GM12864 (cell line): ENCODE results near the gene FGD3.

Source experiments
- DNase-seq: peaks from one replicate; pipeline ENCODE4 v3.0.0-alpha.2; 2011; ENCODE audit warnings: low read depth
- H3K4me3 ChIP-seq: 2 replicates; pipeline ENCODE4 v1.5.1; 2011; ENCODE audit warnings: mild to moderate bottlenecking, low read depth, low read length, control low read depth
- CTCF ChIP-seq: IDR thresholded peaks from 2 replicates; pipeline ENCODE4 v1.5.1; 2011; ENCODE audit warnings: low read depth, mild to moderate bottlenecking, moderate library complexity, low read length, control low read depth, inconsistent platforms; ENCODE audit errors: missing control alignments

FGD3 gene

GRCh38 chr9:93064392-93065134 lies 117.2 kb downstream of the FGD3 start:
- TF ChIP-seq CTCF = peak; percentile 2
- H3K4me3 ChIP-seq = peak overlapping the region; percentile 18; the same call in 1 of the 2 replicates
- DNase-seq = peak; percentile 93

GRCh38 chr9:93065135-93065720 lies 117.9 kb downstream of the FGD3 start:
- no peak for TF ChIP-seq CTCF
- no peak for DNase-seq
- no peak overlapping the region for H3K4me3 ChIP-seq

GRCh38 chr9:93066978-93067603 lies 119.8 kb downstream of the FGD3 start:
- TF ChIP-seq CTCF = no peak
- no peak for DNase-seq
- H3K4me3 ChIP-seq = no peak overlapping the region

- H3K4me3 ChIP-seq = no peak overlapping the region
- TF ChIP-seq CTCF = no peak
- DNase-seq = no peak
These were observed 121.6 kb downstream of the FGD3 start for GRCh38 chr9:93068956-93069355.

GRCh38 chr9:93071464-93071863 lies 124.1 kb downstream of the FGD3 start:
- DNase-seq = no peak
- no peak for TF ChIP-seq CTCF
- no peak overlapping the region for H3K4me3 ChIP-seq

- no peak for DNase-seq
- TF ChIP-seq CTCF = no peak
- no peak overlapping the region for H3K4me3 ChIP-seq
These were observed 125.1 kb downstream of the FGD3 start for GRCh38 chr9:93072383-93072795.
